Esophagus squamous epithelium (tissue), 4 donors: ENCODE measurements around the gene CFTR.

Experiments used
- POLR2A ChIP-seq, 4 donors: fragments of 450-650 bp; IDR thresholded peaks; one replicate each; pipeline ENCODE4 v1.6.1; 2017; ENCODE audit warnings: antibody characterized with exemption in 4 of 4, mild to moderate bottlenecking in 4 of 4, moderate library complexity in 3 of 4
- TF ChIP-seq, protein P1 (sequence below), 6 experiments: fragments of 450-650 bp in 4 of 6; fragments of 200-600 bp in 2 of 6; sonication (generic) in 2 of 6; IDR thresholded peaks; one replicate each; pipeline ENCODE4 v1.5.1; 2016 to 2019; ENCODE audit warnings: antibody characterized with exemption in 6 of 6, mild to moderate bottlenecking in 4 of 6, moderate library complexity in 4 of 6

DNA sequence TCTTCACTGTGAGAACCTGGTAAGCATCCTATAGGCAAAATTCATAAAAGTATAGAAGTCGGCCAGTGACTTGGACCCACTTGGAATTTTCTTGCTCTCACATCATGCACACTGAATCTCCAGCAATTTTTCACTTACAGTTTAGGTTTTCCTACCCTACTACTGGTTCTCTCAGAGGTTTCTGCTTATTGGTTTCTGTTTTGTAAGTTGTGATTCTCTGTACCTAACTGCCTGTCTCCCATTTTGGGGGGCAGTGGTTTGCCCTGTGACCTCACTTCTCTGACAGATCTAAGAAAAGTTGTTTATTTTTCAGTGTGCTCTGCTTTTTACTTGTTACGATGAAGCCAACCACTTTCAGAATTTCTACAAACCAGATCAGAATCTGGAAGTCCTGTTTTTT lies 158.1 kb downstream of the CFTR start:
- no peak for TF ChIP-seq POLR2A (IDR thresholded peaks at IDR 0.05)
- TF ChIP-seq, protein P1, sequence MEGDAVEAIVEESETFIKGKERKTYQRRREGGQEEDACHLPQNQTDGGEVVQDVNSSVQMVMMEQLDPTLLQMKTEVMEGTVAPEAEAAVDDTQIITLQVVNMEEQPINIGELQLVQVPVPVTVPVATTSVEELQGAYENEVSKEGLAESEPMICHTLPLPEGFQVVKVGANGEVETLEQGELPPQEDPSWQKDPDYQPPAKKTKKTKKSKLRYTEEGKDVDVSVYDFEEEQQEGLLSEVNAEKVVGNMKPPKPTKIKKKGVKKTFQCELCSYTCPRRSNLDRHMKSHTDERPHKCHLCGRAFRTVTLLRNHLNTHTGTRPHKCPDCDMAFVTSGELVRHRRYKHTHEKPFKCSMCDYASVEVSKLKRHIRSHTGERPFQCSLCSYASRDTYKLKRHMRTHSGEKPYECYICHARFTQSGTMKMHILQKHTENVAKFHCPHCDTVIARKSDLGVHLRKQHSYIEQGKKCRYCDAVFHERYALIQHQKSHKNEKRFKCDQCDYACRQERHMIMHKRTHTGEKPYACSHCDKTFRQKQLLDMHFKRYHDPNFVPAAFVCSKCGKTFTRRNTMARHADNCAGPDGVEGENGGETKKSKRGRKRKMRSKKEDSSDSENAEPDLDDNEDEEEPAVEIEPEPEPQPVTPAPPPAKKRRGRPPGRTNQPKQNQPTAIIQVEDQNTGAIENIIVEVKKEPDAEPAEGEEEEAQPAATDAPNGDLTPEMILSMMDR (IDR thresholded peaks at IDR 0.05) = no peak
